Epidermal melanocyte (primary cell): ENCODE data around the gene CGB3.
A peak's percentile ranks its signal among the peaks of the same experiment; 100 is the strongest.
"Not testable (repeated sequence)": the region's sequence is repeated elsewhere in the genome, so short reads cannot be mapped to it uniquely, and the experiment has no call there.

Experiments used
- DNase-seq: peaks from one replicate; pipeline ENCODE4 v3.0.0; 2011; ENCODE audit warnings: low spot score; ENCODE audit not compliant: insufficient read length

The CGB3 gene

DNA sequence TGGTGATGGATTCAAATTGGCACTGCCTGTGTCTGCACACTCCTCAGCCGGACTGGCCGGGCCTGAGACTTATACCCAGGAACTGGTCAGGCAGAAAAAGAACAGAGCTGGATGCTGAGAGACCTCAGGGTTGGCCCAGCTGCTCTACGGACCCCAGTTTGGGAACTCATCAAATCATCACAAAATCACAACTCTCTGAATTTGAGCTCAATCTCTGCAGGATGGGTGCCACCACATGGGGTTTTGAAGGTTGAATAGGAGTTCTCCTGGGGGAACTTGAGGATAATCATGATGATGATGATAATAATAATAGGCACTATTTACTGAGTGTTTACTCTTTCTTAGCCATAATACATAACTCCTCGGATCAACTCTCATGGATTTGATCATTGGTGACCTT is 18.5 kb upstream of the CGB3 start:
- DNase-seq, result not testable (repeated sequence)

DNA sequence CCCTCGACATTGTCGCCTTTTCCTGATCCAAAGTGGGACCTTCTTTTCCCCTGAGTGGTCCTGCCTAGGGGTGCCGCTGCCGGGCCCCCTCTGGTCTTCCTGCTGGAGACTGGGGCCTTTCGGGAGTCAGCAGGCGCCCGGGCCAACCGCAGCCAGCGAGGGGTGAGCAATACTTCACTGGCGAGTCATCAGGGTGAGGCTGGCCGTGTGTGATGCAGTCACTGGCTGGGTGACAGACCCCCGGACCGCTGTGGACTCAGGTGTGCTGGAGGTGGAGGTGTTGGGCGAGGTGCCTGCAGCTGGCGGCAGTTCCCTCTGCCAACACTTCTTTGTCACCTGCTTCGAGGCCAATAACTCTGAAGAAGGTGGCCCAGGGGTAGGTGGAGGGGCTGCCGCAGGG is 18.0 kb upstream of the CGB3 start:
- DNase-seq, result no peak

DNA sequence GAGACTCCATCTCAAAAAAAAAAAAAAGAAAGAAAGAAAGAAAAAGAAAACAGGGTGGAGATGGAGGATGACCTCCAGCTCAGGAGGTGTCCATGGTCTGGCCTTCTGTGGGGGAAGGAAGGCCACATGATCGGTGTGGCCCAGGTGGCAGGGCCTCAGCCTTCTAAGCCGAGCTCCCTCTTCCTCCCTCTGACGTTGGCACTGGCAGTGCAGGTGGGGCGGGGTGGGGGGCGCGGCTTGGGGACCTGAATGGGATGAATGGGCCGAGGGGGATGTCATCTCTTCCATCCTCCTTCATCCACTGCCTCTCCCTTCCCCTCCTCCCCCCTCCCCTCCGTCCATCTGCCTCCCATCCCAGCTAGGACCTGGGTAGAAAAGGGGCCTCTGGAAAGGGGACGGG is 15.6 kb upstream of the CGB3 start:
- not testable (repeated sequence) for DNase-seq

DNA sequence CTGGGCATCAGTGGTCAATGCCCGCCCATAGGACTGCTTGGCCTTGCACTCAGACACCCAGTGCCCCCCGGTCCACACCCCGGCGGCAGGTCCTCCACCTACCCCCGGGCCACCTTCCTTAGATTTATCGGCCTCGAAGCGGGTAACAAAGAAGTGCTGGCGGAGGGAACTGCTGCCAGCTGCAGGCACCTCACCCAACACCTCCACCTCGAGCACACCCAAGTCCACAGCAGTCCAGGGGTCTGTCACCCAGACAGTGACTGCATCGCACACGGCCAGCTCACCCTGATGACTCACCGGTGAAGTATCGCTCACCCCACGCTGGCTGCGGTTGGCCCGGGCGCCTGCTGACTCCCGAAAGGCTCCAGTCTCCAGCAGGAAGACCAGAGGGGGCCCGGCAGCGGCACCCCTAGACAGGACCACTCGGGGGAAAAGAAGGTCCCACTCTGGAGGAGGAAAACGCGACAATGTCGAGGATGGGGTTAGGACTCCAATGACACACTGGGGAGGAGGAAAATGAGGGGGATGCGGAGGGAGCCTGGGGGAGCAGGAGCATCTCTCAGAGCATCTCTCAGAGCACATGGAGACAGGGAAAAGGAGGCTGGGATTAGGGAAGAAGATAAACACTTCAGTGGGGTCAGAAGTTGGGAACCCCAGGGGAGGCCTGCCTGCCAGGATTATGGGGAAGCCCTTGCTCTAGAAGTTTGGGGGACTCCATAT is 14.6 kb upstream of the CGB3 start:
- DNase-seq, result not testable (repeated sequence)

DNA sequence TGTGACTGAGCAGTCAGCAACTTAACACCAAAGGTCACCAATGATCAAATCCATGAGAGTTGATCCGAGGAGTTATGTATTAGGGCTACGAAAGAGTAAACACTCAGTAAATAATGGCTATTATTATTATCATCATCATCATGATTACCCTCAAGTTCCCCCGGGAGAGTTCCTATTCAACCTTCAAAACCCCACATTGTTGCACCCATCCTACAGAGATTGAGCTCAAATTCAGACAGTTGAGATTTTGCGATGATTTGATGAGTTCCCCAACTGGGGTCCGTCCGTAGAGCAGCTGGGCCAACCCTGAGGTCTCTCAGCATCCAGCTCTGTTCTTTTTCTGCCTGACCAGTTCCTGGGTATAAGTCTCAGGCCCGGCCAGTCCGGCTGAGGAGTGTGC is 14.0 kb upstream of the CGB3 start:
- DNase-seq, result not testable (repeated sequence)

DNA sequence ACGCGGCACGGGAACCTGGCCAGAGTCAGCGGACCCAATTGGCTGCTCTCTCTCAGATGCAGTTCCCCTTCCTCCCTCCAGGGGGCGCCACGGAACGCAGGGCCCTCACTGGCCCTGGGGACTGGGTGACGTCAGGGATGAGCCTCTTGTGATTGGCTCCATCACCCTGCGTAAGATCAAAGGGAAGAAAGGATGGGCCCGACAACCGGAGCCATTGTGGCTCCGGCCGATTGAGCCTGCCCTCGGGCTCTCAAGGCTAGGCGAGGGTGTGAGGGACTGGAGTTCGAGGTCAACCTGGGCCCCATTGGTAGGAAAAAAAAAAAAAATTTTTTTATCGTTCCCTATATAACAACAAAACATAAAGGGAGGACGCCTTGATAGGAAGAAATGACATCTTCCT is 12.7 kb upstream of the CGB3 start, which contains the start of gene CGB1:
CGB1 (minus strand) TSS at position 81 of the 400 bp plus-strand sequence. CDS start 184 bp downstream, outside the sequence.
- DNase-seq, result not testable (repeated sequence)

DNA sequence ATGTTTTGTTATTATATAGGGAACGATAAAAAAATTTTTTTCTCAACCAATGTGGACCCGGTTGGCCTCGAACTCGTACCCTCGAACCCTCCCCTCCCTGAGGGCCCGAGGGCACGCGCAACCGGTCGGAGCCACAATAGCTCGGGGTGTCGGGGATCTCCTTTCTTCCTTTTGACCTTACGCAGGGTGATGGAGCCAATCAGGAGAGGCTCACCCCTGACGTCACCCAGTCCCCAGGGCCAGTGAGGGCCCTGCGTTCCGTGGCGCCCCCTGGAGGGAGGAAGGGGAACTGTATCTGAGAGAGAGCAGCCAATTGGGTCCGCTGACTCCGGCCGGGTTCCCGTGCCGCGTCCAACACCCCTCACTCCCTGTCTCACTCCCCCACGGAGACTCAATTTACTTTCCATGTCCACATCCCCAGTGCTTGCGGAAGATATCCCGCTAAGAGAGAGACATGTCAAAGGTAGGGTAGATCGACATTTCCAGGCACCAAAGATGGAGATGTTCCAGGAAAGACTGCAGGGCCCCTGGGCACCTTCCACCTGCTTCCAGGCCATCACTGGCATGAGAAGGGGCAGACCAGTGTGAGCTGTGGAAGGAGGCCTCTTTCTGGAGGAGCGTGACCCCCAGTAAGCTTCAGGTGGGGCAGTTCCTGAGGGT is 7.6 kb upstream of the CGB3 start, which contains the start of gene CGB2:
CGB2 (plus strand) TSS at position 249 of the 660 bp plus-strand sequence; CDS start at position 455, 206 bp downstream.
- DNase-seq, result not testable (repeated sequence)

DNA sequence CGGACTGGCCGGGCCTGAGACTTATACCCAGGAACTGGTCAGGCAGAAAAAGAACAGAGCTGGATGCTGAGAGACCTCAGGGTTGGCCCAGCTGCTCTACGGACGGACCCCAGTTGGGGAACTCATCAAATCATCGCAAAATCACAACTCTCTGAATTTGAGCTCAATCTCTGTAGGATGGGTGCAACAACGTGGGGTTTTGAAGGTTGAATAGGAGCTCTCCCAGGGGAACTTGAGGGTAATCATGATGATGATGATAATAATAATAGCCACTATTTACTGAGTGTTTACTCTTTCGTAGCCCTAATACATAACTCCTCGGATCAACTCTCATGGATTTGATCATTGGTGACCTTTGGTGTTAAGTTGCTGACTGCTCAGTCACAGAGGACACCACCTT is 6.2 kb upstream of the CGB3 start:
- DNase-seq, result not testable (repeated sequence)

DNA sequence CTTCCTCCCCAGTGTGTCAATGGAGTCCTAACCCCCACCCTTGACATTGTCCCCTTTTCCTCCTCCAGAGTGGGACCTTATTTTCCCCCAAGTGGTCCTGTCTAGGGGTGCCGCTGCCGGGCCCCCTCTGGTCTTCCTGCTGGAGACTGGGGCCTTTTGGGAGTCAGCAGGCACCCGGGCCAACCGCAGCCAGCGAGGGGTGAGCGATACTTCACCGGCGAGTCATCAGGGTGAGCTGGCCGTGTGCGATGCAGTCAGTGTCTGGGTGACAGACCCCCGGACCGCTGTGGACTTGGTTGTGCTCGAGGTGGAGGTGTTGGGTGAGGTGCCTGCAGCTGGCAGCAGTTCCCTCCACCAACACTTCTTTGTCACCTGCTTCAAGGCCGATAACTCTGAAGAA is 5.6 kb upstream of the CGB3 start:
- not testable (repeated sequence) for DNase-seq

DNA sequence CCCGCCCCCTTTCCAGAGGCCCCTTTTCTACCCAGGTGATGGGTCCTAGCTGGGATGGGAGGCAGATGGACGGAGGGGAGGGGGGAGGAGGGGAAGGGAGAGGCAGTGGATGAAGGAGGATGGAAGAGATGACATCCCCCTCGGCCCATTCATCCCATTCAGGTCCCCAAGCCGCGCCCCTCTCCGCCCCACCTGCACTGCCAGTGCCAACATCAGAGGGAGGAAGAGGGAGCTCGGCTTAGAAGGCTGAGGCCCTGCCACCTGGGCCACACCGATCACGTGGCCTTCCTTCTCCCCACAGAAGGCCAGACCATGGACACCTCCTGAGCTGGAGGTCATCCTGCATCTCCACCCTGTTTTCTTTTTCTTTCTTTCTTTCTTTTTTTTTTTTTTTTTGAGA is 4.6 kb upstream of the CGB3 start:
- DNase-seq, result not testable (repeated sequence)

DNA sequence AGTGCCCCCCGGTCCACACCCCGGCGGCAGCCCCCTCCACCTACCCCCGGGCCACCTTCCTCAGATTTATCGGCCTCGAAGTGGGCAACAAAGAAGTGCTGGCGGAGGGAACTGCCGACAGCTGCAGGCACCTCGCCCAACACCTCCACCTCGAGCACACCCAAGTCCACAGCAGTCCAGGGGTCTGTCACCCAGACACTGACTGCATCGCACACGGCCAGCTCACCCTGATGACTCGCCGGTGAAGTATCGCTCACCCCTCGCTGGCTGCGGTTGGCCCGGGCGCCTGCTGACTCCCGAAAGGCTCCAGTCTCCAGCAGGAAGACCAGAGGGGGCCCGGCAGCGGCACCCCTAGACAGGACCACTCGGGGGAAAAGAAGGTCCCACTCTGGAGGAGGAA is 1.5 kb upstream of the CGB3 start:
- DNase-seq, result not testable (repeated sequence)

DNA sequence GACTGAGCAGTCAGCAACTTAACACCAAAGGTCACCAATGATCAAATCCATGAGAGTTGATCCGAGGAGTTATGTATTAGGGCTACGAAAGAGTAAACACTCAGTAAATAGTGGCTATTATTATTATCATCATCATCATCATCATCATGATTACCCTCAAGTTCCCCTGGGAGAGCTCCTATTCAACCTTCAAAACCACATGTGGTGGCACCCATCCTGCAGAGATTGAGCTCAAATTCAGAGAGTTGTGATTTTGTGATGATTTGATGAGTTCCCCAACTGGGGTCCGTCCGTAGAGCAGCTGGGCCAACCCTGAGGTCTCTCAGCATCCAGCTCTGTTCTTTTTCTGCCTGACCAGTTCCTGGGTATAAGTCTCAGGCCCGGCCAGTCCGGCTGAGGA is 955 bp upstream of the CGB3 start:
- DNase-seq, result not testable (repeated sequence)

DNA sequence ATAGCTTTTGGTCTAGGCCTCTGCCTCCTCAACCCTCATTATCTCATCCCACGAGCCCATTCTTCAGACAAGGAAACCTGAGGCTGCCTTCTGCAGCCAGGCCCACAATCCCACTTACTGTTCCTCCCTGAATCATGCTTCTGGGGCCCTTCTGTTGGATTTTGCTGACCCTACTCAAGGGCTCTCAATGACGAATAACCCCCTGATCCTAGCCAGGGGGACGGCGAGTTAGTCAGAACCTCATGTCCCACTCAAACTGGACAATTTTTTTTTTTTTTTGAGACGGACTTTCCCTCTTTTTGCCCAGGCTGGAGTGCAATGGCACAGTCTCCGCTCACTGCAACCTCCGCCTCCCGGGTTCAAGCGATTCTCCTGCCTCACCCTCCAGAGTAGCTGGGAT is 2.0 kb downstream of the CGB3 start:
- DNase-seq, result no peak

DNA sequence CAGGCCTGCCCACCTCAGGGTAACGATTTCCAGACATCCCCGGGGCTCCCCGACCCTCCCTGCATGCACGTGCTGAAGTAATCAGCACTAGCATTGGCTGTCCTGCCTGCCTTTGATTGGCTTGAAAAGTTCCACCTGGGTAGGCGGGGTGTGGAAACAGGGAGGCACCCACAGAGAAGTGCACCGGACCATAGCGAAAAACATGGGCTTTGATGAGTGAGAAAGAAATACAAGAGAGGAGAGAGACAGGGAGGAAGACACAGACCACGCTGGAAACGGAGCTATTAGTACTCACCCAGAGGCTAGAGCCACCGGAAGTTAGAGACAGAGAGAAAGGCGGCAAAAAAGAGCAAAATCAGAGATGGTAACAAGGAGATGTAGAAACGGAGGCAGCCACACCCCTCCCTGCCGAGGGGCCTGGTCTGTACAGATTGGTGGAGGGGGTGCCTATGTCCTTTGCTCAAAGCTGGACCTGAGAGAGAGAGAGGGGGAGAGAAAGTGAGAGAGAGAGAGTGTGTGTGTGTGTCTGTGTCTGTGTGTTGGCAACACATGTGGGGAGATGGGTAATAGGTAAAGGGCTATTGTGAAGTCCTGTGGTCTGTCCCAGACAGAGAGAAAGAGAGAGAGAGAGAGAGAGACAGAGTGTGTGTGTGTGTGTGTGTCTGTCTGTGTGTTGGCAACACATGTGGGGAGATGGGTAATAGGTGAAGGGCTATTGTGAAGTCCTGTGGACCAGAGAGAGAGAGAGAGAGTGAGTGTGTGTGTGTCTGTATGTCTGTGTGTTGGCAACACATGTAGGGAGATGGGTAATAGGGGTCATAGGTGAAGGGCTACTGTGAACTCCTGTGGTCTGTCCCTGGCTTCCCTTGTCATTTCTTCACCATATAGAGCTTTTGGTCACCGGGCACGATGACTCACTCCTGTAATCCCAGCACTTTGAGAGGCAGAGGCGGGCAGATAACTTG is 2.9 kb downstream of the CGB3 start:
- no peak for DNase-seq

DNA sequence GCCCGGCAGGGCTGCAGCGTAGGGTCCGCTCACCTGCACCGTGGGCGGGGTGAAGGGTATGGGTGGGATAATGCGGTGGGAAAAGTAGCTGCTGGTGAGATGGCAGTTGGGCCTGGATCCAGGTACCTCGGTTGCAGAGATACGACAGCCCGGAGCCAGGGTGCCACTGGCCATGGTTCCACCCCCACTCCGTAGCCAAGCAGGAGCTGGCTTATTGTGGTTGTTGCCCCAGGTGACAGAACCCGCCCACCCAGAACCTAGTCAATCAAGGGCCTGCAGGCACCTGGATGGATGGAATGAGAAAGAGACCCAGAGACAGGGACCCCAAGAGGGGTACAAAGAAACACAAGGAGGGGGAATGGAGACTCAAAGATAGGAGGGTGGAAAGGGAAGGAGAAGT is 3.8 kb downstream of the CGB3 start:
- DNase-seq, result no peak

DNA sequence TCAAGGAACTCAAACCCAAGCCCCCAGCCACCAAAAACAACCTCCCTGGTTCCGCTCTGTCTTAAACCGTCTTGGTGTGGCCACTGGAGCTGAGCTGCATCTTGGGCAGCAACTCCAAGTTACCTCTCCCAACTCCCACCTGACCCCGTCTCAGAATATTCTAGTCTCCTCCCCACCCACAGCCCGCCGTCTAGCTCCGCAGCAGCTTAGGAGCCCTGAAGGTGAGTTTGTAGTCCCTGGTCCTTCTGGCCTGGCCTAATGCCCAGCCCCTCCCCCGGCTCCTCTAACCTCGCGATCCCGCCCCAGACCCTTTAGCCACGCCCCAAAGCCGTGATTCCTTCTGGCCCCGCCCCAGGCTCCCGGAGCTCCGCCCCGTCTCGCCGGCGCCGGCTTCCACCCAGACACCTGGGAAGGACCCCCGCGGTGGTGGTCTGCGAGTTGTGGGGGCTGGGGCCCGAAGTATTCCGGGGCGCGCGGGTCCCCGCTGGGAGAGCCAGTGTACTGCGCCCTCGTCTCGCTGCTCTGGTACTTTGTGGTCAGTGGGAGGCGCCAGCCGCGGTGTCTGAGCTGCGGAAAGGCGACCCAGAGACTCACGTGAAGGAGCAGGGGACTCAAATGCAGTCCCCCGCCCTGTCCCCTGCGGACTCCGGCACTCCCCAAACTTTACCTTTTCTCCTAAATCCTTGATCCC is 4.7 kb downstream of the CGB3 start:
- no peak for DNase-seq

DNA sequence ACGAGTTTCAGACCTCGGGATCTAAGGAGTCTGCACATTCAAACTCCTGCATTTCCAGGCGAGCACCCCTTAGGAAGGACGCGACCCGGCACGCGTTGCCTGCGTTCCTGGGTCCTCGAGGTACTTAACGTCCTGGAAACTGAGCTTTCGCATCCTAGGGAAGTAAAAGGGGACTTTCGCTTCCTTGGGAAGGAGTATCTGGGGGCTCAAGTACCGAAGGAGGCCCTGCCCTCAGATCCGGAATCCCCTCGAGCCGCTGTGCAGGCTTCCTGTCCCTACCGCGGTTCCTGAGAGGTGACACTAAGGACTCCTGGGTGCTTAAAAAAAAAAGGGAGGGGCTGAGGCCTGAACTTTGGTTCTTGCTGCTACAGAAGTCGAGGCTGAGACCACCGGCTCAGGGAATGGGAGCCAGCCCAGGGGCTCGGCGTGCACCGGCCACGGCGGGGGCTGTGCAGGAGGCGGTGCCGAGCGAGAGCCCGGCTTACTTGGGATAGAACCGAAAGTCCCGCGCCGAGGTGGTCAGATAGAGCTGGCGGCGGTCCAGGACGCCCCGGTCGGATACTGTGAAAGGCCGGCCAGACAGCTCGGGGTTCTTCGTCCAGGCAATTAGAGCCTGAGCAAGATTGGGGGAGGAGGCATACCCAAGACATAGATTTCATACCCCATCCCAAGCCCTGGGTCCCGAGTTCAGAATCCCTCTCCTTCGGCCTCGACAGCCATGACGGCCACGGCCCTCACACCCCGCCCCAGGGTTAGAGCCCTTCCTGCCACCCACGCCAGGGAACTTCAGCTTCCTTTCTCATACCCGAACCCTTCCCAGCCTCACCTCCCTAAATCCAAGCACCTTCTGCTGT is 5.5 kb downstream of the CGB3 start:
- not testable (repeated sequence) for DNase-seq

DNA sequence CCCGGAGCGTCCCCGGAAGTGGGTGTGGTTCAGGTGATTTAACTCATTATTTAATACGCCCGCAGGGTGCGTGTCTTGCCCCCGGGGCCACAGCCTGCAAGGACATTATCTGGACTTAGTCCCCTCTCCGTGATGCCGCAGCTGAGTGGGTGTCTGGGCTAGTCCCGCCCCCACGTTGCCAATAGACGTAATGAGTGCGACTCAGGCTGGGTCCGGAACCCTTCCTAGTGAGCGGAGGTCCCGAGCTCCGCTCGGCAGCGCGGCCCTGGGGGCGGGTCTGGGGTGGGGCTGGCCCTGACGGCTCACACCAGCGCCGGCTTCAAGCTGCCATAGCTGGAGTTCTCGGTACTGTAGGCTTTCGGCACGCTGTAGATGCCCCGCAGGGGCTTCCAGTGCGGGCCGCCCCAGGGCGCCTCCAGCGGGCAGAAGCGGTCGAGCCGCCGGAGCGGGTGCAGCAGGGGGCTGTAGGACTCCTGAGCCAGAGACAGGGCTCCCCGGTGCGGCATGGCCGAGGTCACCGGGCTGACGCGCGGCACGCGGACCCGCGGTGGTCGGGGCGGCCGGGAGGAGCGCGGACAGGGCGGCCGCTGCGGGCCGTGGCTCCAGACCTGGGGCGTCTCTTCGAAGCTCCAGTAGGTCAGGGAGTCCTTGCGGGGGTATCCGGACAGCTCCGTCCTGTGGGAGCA is 6.3 kb downstream of the CGB3 start:
- DNase-seq, result peak; percentile 82

DNA sequence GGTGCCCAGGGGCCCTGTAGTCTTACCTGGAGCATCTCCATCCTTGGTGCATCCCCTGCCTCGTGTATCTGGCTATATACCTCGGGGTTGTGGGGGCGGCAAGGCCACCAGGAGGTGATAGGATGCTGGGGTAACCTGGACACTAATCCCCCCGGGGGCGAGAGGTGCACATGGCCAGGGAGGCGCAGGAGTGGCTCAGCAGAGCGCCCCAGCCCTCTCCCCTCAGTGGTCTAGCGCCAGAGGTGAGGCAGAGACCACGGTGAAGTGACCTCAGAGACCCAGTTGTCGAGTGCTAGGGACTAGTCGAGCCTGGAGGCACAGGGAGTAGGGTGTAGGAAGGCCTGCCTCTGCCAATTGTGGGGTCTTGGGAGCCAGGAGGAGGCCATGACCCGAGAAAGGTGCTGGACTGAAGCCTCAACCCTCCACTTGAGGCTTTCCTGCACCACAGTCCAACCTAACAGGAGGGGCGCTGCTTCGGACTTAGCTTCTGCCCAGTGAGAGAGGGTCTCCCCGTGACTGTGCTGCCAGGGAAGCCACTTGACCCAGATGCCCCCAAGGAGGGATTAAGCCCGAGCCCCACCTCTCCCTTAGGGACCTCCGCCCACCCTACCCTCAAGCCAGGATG is 7.0 kb downstream of the CGB3 start, which contains the start of gene LHB:
LHB (minus strand) TSS at position 51 of the 625 bp plus-strand sequence; CDS start at position 41, 10 bp downstream.
- DNase-seq, result no peak
